PFSK-1 (cell line): ENCODE data around the gene KCNB1.

Source experiments
- FOXP2 ChIP-seq: optimal IDR thresholded peaks from 2 replicates; pipeline ENCODE3; 2011; ENCODE audit warnings: borderline replicate concordance, control low read depth, inconsistent platforms; ENCODE audit not compliant: insufficient read depth; ENCODE audit errors: extremely low read length, extremely low read depth
- POLR2AphosphoS5 ChIP-seq: IDR thresholded peaks from 2 replicates; pipeline ENCODE4 v1.6.1; 2012; ENCODE audit warnings: low read depth, mild to moderate bottlenecking, control low read depth, low read length, moderate library complexity
- SIN3A ChIP-seq: IDR thresholded peaks from 2 replicates; pipeline ENCODE4 v1.6.1; 2012; ENCODE audit warnings: mild to moderate bottlenecking, low read length, moderate library complexity, borderline replicate concordance; ENCODE audit not compliant: insufficient read depth
- TF ChIP-seq, protein P1 (sequence below), 2 experiments: IDR thresholded peaks; 2 replicates each; pipeline versions ENCODE4 v1.6.1 to v1.8.0; 2011 to 2012; ENCODE audit warnings: low read depth in 2 of 2, low read length in 2 of 2, control low read depth in 1 of 2, inconsistent platforms in 1 of 2, mild to moderate bottlenecking in 1 of 2, moderate library complexity in 1 of 2; ENCODE audit not compliant: insufficient read depth in 1 of 2

GRCh38 chr20:49397525-49397924, 84.9 kb downstream of the KCNB1 start:
- TF ChIP-seq, protein P1, sequence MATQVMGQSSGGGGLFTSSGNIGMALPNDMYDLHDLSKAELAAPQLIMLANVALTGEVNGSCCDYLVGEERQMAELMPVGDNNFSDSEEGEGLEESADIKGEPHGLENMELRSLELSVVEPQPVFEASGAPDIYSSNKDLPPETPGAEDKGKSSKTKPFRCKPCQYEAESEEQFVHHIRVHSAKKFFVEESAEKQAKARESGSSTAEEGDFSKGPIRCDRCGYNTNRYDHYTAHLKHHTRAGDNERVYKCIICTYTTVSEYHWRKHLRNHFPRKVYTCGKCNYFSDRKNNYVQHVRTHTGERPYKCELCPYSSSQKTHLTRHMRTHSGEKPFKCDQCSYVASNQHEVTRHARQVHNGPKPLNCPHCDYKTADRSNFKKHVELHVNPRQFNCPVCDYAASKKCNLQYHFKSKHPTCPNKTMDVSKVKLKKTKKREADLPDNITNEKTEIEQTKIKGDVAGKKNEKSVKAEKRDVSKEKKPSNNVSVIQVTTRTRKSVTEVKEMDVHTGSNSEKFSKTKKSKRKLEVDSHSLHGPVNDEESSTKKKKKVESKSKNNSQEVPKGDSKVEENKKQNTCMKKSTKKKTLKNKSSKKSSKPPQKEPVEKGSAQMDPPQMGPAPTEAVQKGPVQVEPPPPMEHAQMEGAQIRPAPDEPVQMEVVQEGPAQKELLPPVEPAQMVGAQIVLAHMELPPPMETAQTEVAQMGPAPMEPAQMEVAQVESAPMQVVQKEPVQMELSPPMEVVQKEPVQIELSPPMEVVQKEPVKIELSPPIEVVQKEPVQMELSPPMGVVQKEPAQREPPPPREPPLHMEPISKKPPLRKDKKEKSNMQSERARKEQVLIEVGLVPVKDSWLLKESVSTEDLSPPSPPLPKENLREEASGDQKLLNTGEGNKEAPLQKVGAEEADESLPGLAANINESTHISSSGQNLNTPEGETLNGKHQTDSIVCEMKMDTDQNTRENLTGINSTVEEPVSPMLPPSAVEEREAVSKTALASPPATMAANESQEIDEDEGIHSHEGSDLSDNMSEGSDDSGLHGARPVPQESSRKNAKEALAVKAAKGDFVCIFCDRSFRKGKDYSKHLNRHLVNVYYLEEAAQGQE (IDR thresholded peaks at IDR 0.05; ENCODE audit: insufficient read depth in 1 of 2, low read depth in 2 of 2, low read length in 2 of 2): no peak
- TF ChIP-seq SIN3A (no peak), FOXP2 (no peak), POLR2AphosphoS5 (no peak)
